Esophagus squamous epithelium (tissue), 4 donors: Measurements from ENCODE around the gene CYB5A.

Experiments used
- POLR2A ChIP-seq, 4 donors: fragments of 450-650 bp; IDR thresholded peaks; one replicate each; pipeline ENCODE4 v1.6.1; 2017; ENCODE audit warnings: antibody characterized with exemption in 4 of 4, mild to moderate bottlenecking in 4 of 4, moderate library complexity in 3 of 4
- TF ChIP-seq, protein P1 (sequence below), 6 experiments: fragments of 450-650 bp in 4 of 6; fragments of 200-600 bp in 2 of 6; sonication (generic) in 2 of 6; IDR thresholded peaks; one replicate each; pipeline ENCODE4 v1.5.1; 2016 to 2019; ENCODE audit warnings: antibody characterized with exemption in 6 of 6, mild to moderate bottlenecking in 4 of 6, moderate library complexity in 4 of 6

DNA sequence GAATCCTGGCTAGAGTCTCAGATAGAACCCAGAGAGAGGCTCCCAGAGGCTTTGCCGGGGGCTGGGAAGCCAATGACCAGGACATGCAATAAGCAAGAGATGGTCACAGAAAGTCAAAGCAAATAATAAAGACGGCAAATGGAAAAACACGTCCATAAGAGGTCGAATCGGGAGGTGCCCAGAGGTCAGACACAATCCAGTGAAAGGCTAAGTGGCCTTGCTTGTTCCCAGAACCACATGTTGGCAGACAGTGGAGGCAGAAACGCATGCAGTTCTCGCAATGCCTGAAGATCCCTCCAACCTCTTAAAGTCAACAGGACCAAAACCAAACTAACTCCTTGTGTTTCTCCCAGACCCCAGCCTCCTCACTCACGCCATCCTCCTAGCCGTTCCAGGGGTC, 3.0 kb downstream of the CYB5A start:
- TF ChIP-seq, protein P1, sequence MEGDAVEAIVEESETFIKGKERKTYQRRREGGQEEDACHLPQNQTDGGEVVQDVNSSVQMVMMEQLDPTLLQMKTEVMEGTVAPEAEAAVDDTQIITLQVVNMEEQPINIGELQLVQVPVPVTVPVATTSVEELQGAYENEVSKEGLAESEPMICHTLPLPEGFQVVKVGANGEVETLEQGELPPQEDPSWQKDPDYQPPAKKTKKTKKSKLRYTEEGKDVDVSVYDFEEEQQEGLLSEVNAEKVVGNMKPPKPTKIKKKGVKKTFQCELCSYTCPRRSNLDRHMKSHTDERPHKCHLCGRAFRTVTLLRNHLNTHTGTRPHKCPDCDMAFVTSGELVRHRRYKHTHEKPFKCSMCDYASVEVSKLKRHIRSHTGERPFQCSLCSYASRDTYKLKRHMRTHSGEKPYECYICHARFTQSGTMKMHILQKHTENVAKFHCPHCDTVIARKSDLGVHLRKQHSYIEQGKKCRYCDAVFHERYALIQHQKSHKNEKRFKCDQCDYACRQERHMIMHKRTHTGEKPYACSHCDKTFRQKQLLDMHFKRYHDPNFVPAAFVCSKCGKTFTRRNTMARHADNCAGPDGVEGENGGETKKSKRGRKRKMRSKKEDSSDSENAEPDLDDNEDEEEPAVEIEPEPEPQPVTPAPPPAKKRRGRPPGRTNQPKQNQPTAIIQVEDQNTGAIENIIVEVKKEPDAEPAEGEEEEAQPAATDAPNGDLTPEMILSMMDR (IDR thresholded peaks at IDR 0.05), result no peak
- no peak for TF ChIP-seq POLR2A (IDR thresholded peaks at IDR 0.05)
